SK-N-SH treated with all-trans-retinoic acid at 6 μM for 48 hours (cell line): ENCODE results near the gene EFL1.

Experiments
- ARNTL ChIP-seq: fragments of 450-650 bp; formaldehyde crosslinking; IDR thresholded peaks from 2 replicates; pipeline ENCODE4 v1.5.0; 2020; ENCODE audit warnings: low read depth, mild to moderate bottlenecking, moderate library complexity, borderline replicate concordance
- BACH2 ChIP-seq: fragments of 250-450 bp; sonication (Bioruptor Pico); IDR thresholded peaks from 2 replicates; pipeline ENCODE4 v1.9.0; 2021; ENCODE audit warnings: mild to moderate bottlenecking, borderline replicate concordance
- SNAI2 ChIP-seq: fragments of 250-450 bp; sonication (Bioruptor Pico); IDR thresholded peaks from 2 replicates; pipeline ENCODE4 v1.5.0; 2020; ENCODE audit warnings: mild to moderate bottlenecking, moderate library complexity
- TCF4 ChIP-seq: fragments of 250-450 bp; sonication (Bioruptor Pico); IDR thresholded peaks from 2 replicates; pipeline ENCODE4 v1.8.0; 2021; ENCODE audit warnings: mild to moderate bottlenecking, moderate library complexity, borderline replicate concordance
- ZFP3 ChIP-seq: fragments of 250-450 bp; sonication (Bioruptor Pico); IDR thresholded peaks from 2 replicates; pipeline ENCODE4 v1.5.0; 2020; ENCODE audit warnings: mild to moderate bottlenecking, moderate library complexity
- ZFP30 ChIP-seq: fragments of 450-650 bp; formaldehyde crosslinking; IDR thresholded peaks from 2 replicates; pipeline ENCODE4 v1.5.0; 2022; ENCODE audit warnings: mild to moderate bottlenecking, moderate library complexity
- ZNF8 ChIP-seq: fragments of 450-650 bp; formaldehyde crosslinking; IDR thresholded peaks from 2 replicates; pipeline ENCODE4 v1.5.0; 2020; ENCODE audit warnings: mild to moderate bottlenecking, moderate library complexity
- TF ChIP-seq, protein P1 (sequence below): fragments of 250-450 bp; sonication (Bioruptor Pico); IDR thresholded peaks from 2 replicates; pipeline ENCODE4 v1.5.0; 2020; ENCODE audit warnings: mild to moderate bottlenecking, moderate library complexity
- TF ChIP-seq, protein P2 (sequence below): fragments of 250-450 bp; sonication (Bioruptor Pico); IDR thresholded peaks from 2 replicates; pipeline ENCODE4 v1.5.1; 2020; ENCODE audit warnings: low read depth, mild to moderate bottlenecking, moderate library complexity

DNA sequence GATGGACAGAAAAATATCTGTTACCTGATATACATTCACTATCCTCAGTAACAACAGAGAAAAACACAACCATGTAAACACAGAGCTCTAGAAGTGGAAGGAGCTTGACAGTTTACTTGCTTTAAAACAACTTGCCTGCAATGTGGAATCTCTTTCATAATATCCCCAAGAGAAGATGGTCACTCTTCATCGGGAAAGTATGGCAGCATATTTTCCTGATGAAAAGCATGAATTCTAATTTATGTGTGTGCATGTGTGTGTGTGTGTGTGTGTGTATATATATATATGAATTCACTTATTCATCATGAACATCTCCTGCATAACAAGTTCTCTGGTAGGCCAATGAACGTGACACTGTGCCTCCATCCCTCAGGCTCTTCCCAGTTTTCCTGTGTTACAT, 81.2 kb downstream of the EFL1 start:
- no peak for TF ChIP-seq SNAI2 (CRISPR knock-in tag)
- TF ChIP-seq ZFP3 (CRISPR knock-in tag): no peak
- TF ChIP-seq ARNTL (CRISPR knock-in tag): no peak
- TF ChIP-seq ZFP30: no peak
- TF ChIP-seq BACH2: no peak
- TF ChIP-seq, protein P1, sequence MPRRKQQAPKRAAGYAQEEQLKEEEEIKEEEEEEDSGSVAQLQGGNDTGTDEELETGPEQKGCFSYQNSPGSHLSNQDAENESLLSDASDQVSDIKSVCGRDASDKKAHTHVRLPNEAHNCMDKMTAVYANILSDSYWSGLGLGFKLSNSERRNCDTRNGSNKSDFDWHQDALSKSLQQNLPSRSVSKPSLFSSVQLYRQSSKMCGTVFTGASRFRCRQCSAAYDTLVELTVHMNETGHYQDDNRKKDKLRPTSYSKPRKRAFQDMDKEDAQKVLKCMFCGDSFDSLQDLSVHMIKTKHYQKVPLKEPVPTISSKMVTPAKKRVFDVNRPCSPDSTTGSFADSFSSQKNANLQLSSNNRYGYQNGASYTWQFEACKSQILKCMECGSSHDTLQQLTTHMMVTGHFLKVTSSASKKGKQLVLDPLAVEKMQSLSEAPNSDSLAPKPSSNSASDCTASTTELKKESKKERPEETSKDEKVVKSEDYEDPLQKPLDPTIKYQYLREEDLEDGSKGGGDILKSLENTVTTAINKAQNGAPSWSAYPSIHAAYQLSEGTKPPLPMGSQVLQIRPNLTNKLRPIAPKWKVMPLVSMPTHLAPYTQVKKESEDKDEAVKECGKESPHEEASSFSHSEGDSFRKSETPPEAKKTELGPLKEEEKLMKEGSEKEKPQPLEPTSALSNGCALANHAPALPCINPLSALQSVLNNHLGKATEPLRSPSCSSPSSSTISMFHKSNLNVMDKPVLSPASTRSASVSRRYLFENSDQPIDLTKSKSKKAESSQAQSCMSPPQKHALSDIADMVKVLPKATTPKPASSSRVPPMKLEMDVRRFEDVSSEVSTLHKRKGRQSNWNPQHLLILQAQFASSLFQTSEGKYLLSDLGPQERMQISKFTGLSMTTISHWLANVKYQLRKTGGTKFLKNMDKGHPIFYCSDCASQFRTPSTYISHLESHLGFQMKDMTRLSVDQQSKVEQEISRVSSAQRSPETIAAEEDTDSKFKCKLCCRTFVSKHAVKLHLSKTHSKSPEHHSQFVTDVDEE: no peak
- TF ChIP-seq, protein P2, sequence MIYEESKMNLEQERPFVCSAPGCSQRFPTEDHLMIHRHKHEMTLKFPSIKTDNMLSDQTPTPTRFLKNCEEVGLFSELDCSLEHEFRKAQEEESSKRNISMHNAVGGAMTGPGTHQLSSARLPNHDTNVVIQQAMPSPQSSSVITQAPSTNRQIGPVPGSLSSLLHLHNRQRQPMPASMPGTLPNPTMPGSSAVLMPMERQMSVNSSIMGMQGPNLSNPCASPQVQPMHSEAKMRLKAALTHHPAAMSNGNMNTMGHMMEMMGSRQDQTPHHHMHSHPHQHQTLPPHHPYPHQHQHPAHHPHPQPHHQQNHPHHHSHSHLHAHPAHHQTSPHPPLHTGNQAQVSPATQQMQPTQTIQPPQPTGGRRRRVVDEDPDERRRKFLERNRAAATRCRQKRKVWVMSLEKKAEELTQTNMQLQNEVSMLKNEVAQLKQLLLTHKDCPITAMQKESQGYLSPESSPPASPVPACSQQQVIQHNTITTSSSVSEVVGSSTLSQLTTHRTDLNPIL: no peak
- no peak for TF ChIP-seq ZNF8
- TF ChIP-seq TCF4 (CRISPR knock-in tag): no peak
